Activated CD8-positive, alpha-beta memory T cell treated with anti-CD3 and anti-CD28 coated beads, Interleukin-2, amount 10 ng/mL, durations not matched to agents 7 days and 5 days (primary cell): ENCODE results near the gene ASXL1. TPM values are rescaled to one million over a fixed set of nuclear protein-coding genes. Genes with fewer than 3 reads are reported as not detected.
"Not testable (repeated sequence)": the region's sequence is repeated elsewhere in the genome, so short reads cannot be mapped to it uniquely, and the experiment has no call there.

Experiments used
- ATAC-seq: fragments of 150-1000 bp; cut with Tn5 transposase; one replicate; pipeline ENCODE4 v1.10.0; 2021; ENCODE audit warnings: moderate library complexity
- CTCF ChIA-PET: fragments of 350-600 bp; sonication (Branson Sonifier 250); formaldehyde crosslinking; loops from one replicate; lab custom pipeline; 2021; ENCODE audit warnings: antibody characterized with exemption; lab: Charles Lee
- DNase-seq: peaks from one replicate; pipeline ENCODE4 v3.0.0-alpha.2; 2020
- H3K27ac Mint-ChIP-seq: one replicate; pipeline ENCODE4 v1.8.0; 2021; ENCODE audit warnings: mild to moderate bottlenecking, mixed read lengths
- H3K27me3 Mint-ChIP-seq: one replicate; pipeline ENCODE4 v1.8.0; 2021; ENCODE audit warnings: mixed read lengths
- H3K36me3 Mint-ChIP-seq: one replicate; pipeline ENCODE4 v1.8.0; 2021; ENCODE audit warnings: mild to moderate bottlenecking, mixed read lengths
- H3K4me1 Mint-ChIP-seq: one replicate; pipeline ENCODE4 v1.8.0; 2021; ENCODE audit warnings: mixed read lengths
- H3K4me3 Mint-ChIP-seq: one replicate; pipeline ENCODE4 v1.8.0; 2021; ENCODE audit warnings: mild to moderate bottlenecking, moderate library complexity, mixed read lengths
- H3K9me3 Mint-ChIP-seq: one replicate; pipeline ENCODE4 v1.8.0; 2022; ENCODE audit warnings: low read depth, mixed read lengths
- total RNA-seq, 2 experiments: library from RNA; stranded (reverse); gene quantifications; one replicate each; pipeline ENCODE4 v1.2.3, GENCODE V29; 2021

Gene ASXL1
- total RNA-seq, 2 experiments from 2014 or later: 134 to 135 TPM

- CTCF ChIA-PET: interaction anchor here (1.1 kb wide), 1 partner anchor 14 kb away, joined by 4 read pairs; no protein-coding TSS in a partner anchor
- not testable (repeated sequence) for H3K27me3 Mint-ChIP-seq, H3K9me3 Mint-ChIP-seq
- Mint-ChIP-seq H3K27ac (peak overlapping the region; percentile 80), H3K36me3 (peaks cover 21% of the 10 kb centered on the region), H3K4me1 (peaks cover 32% of the 10 kb centered on the region), H3K4me3 (peak overlapping the region; percentile 34)
- peak; percentile 94 for ATAC-seq
- DNase-seq: peak; percentile 83
Measured at GRCh38 chr20:32407131-32407750, 49.1 kb downstream of the ASXL1 start.

- Mint-ChIP-seq H3K36me3 (peaks cover 24% of the 10 kb centered on the region), H3K27ac (no peak overlapping the region), H3K4me1 (peaks cover 42% of the 10 kb centered on the region), H3K9me3 (no peaks in the 10 kb centered on the region), H3K4me3 (no peak overlapping the region), H3K27me3 (no peaks in the 10 kb centered on the region)
- ATAC-seq (no peak), DNase-seq (no peak)
- CTCF ChIA-PET: interaction anchor here (0.7 to 0.9 kb wide), 2 partner anchors 16 to 425 kb away, joined by 3 read pairs; no protein-coding TSS in a partner anchor
Measured at GRCh38 chr20:32411955-32412706, 54.0 kb downstream of the ASXL1 start.

- no peak overlapping the region for H3K27ac Mint-ChIP-seq
- H3K9me3 Mint-ChIP-seq: no peaks in the 10 kb centered on the region
- H3K4me3 Mint-ChIP-seq: no peak overlapping the region
- H3K27me3 Mint-ChIP-seq: no peaks in the 10 kb centered on the region
- peaks cover 35% of the 10 kb centered on the region for H3K4me1 Mint-ChIP-seq
- ATAC-seq (no peak), DNase-seq (no peak)
- H3K36me3 Mint-ChIP-seq: peaks cover 19% of the 10 kb centered on the region
- CTCF ChIA-PET: no interaction called here
Measured at GRCh38 chr20:32415494-32415893, 57.4 kb downstream of the ASXL1 start.

GRCh38 chr20:32416206-32416605, 58.1 kb downstream of the ASXL1 start:
- H3K4me3 Mint-ChIP-seq: no peak overlapping the region
- peaks cover 20% of the 10 kb centered on the region for H3K36me3 Mint-ChIP-seq
- H3K9me3 Mint-ChIP-seq: no peaks in the 10 kb centered on the region
- ATAC-seq: no peak
- H3K4me1 Mint-ChIP-seq: peaks cover 37% of the 10 kb centered on the region
- H3K27ac Mint-ChIP-seq: no peak overlapping the region
- no peaks in the 10 kb centered on the region for H3K27me3 Mint-ChIP-seq
- CTCF ChIA-PET: no interaction called here
- no peak for DNase-seq

GRCh38 chr20:32418376-32418775, 60.2 kb downstream of the ASXL1 start:
- DNase-seq (no peak), ATAC-seq (no peak)
- Mint-ChIP-seq H3K27me3 (no peaks in the 10 kb centered on the region), H3K4me3 (no peak overlapping the region), H3K4me1 (peaks cover 26% of the 10 kb centered on the region), H3K36me3 (peaks cover 17% of the 10 kb centered on the region), H3K27ac (no peak overlapping the region), H3K9me3 (no peaks in the 10 kb centered on the region)
- CTCF ChIA-PET: interaction anchor here (0.7 kb wide), 1 partner anchor 372 kb away, joined by 3 read pairs; no protein-coding TSS in a partner anchor

GRCh38 chr20:32421290-32421689, 63.2 kb downstream of the ASXL1 start:
- H3K27me3 Mint-ChIP-seq: no peaks in the 10 kb centered on the region
- H3K4me3 Mint-ChIP-seq: no peak overlapping the region
- H3K9me3 Mint-ChIP-seq: no peaks in the 10 kb centered on the region
- ATAC-seq (no peak), DNase-seq (no peak)
- CTCF ChIA-PET: interaction anchor here (0.7 to 1.3 kb wide), 3 partner anchors 14 to 1245 kb away, joined by 3 to 4 read pairs (median 3); no protein-coding TSS in a partner anchor
- H3K36me3 Mint-ChIP-seq: peaks cover 22% of the 10 kb centered on the region
- peaks cover 14% of the 10 kb centered on the region for H3K4me1 Mint-ChIP-seq
- H3K27ac Mint-ChIP-seq: no peak overlapping the region

GRCh38 chr20:32427996-32428395, 69.9 kb downstream of the ASXL1 start:
- no peaks in the 10 kb centered on the region for H3K27me3 Mint-ChIP-seq
- DNase-seq (no peak), ATAC-seq (no peak)
- no peak overlapping the region for H3K4me3 Mint-ChIP-seq
- H3K4me1 Mint-ChIP-seq: peaks cover 2% of the 10 kb centered on the region
- peaks cover 48% of the 10 kb centered on the region for H3K36me3 Mint-ChIP-seq
- CTCF ChIA-PET: interaction anchor here (0.6 kb wide), 1 partner anchor 55 kb away, joined by 4 read pairs; no protein-coding TSS in a partner anchor
- no peaks in the 10 kb centered on the region for H3K9me3 Mint-ChIP-seq
- H3K27ac Mint-ChIP-seq: peak overlapping the region; percentile 17

GRCh38 chr20:32429343-32429742, 71.2 kb downstream of the ASXL1 start:
- Mint-ChIP-seq H3K36me3 (peaks cover 60% of the 10 kb centered on the region), H3K9me3 (no peaks in the 10 kb centered on the region), H3K4me1 (peaks cover 2% of the 10 kb centered on the region), H3K27ac (no peak overlapping the region), H3K27me3 (no peaks in the 10 kb centered on the region), H3K4me3 (no peak overlapping the region)
- DNase-seq (no peak), ATAC-seq (no peak)
- CTCF ChIA-PET: interaction anchor here (1.4 kb wide), 1 partner anchor 11 kb away, joined by 3 read pairs; no protein-coding TSS in a partner anchor

GRCh38 chr20:32429745-32430360, 71.7 kb downstream of the ASXL1 start:
- H3K9me3 Mint-ChIP-seq: no peaks in the 10 kb centered on the region
- no peak for DNase-seq
- ATAC-seq: no peak
- CTCF ChIA-PET: interaction anchor here (1.4 to 1.5 kb wide), 2 partner anchors 11 to 65 kb away, joined by 3 to 4 read pairs; no protein-coding TSS in a partner anchor
- H3K27me3 Mint-ChIP-seq: no peaks in the 10 kb centered on the region
- H3K4me1 Mint-ChIP-seq: peaks cover 2% of the 10 kb centered on the region
- H3K36me3 Mint-ChIP-seq: peaks cover 60% of the 10 kb centered on the region
- no peak overlapping the region for H3K4me3 Mint-ChIP-seq
- no peak overlapping the region for H3K27ac Mint-ChIP-seq

GRCh38 chr20:32431457-32431856, 73.3 kb downstream of the ASXL1 start:
- H3K4me1 Mint-ChIP-seq: no peaks in the 10 kb centered on the region
- ATAC-seq: no peak
- H3K9me3 Mint-ChIP-seq: no peaks in the 10 kb centered on the region
- H3K27me3 Mint-ChIP-seq: no peaks in the 10 kb centered on the region
- H3K36me3 Mint-ChIP-seq: peaks cover 55% of the 10 kb centered on the region
- H3K27ac Mint-ChIP-seq: no peak overlapping the region
- no peak for DNase-seq
- CTCF ChIA-PET: interaction anchor here (1.0 to 1.7 kb wide), 4 partner anchors 13 to 223 kb away, joined by 3 to 4 read pairs (median 4); no protein-coding TSS in a partner anchor
- no peak overlapping the region for H3K4me3 Mint-ChIP-seq

GRCh38 chr20:32432277-32432676, 74.1 kb downstream of the ASXL1 start:
- ATAC-seq (no peak), DNase-seq (no peak)
- peaks cover 56% of the 10 kb centered on the region for H3K36me3 Mint-ChIP-seq
- H3K27ac Mint-ChIP-seq: no peak overlapping the region
- H3K4me1 Mint-ChIP-seq: peaks cover 2% of the 10 kb centered on the region
- no peaks in the 10 kb centered on the region for H3K9me3 Mint-ChIP-seq
- H3K4me3 Mint-ChIP-seq: no peak overlapping the region
- CTCF ChIA-PET: interaction anchor here (1.7 kb wide), 1 partner anchor 12 kb away, joined by 4 read pairs; no protein-coding TSS in a partner anchor
- H3K27me3 Mint-ChIP-seq: no peaks in the 10 kb centered on the region

- no peak for DNase-seq
- Mint-ChIP-seq H3K4me1 (peaks cover 9% of the 10 kb centered on the region), H3K9me3 (no peaks in the 10 kb centered on the region), H3K27me3 (no peaks in the 10 kb centered on the region), H3K36me3 (peaks cover 50% of the 10 kb centered on the region), H3K27ac (no peak overlapping the region), H3K4me3 (no peak overlapping the region)
- CTCF ChIA-PET: no interaction called here
- no peak for ATAC-seq
Measured at GRCh38 chr20:32433311-32434021, 75.3 kb downstream of the ASXL1 start.

- no peak overlapping the region for H3K27ac Mint-ChIP-seq
- H3K4me1 Mint-ChIP-seq: peaks cover 19% of the 10 kb centered on the region
- H3K36me3 Mint-ChIP-seq: peaks cover 52% of the 10 kb centered on the region
- DNase-seq (no peak), ATAC-seq (no peak)
- CTCF ChIA-PET: no interaction called here
- no peaks in the 10 kb centered on the region for H3K9me3 Mint-ChIP-seq
- no peaks in the 10 kb centered on the region for H3K27me3 Mint-ChIP-seq
- H3K4me3 Mint-ChIP-seq: no peak overlapping the region
Measured at GRCh38 chr20:32434434-32434833, 76.3 kb downstream of the ASXL1 start.
